Sigmoid colon (tissue), 7 donors: ENCODE data around the gene HOXB13. TPM values are rescaled to one million over a fixed set of nuclear protein-coding genes. Genes with fewer than 3 reads are reported as not detected.

Experiments used
- DNase-seq: peaks from one replicate; pipeline ENCODE4 v3.0.0-alpha.2; 2019
- H3K27ac ChIP-seq, 4 donors: fragments of 200-600 bp; sonication (generic); one replicate each; pipeline ENCODE4 v1.5.1; 2016 to 2019; ENCODE audit warnings: mild to moderate bottlenecking in 1 of 4
- H3K27me3 ChIP-seq, 3 donors: fragments of 200-600 bp; sonication (generic); one replicate each; pipeline ENCODE4 v1.5.1; 2019; ENCODE audit warnings: mild to moderate bottlenecking in 1 of 3
- H3K36me3 ChIP-seq, 4 donors: fragments of 200-600 bp; sonication (generic); one replicate each; pipeline ENCODE4 v1.5.1; 2016 to 2019
- H3K4me1 ChIP-seq, 4 donors: fragments of 200-600 bp; sonication (generic); one replicate each; pipeline ENCODE4 v1.5.1; 2017 to 2019
- H3K4me3 ChIP-seq, 4 donors: fragments of 200-600 bp; sonication (generic); one replicate each; pipeline ENCODE4 v1.5.1; 2017 to 2019; ENCODE audit warnings: mild to moderate bottlenecking in 2 of 4, moderate library complexity in 1 of 4
- H3K9me3 ChIP-seq, 4 donors: fragments of 200-600 bp in 3 of 4; sonication (generic) in 3 of 4; one replicate each; pipeline versions ENCODE4 v1.5.1 to v1.6.1; 2013 to 2019
- CTCF ChIP-seq, 4 experiments: fragments of 450-650 bp in 3 of 4; fragments of 200-600 bp in 1 of 4; IDR thresholded peaks; one replicate each; pipeline ENCODE4 v1.5.1; 2016 to 2019; ENCODE audit warnings: antibody characterized with exemption in 4 of 4, mild to moderate bottlenecking in 3 of 4, moderate library complexity in 2 of 4
- EP300 ChIP-seq, 4 donors: sonication (generic); formaldehyde crosslinking; IDR thresholded peaks; one replicate each; pipeline ENCODE4 v1.6.1; 2017; ENCODE audit warnings: antibody characterized with exemption in 4 of 4
- POLR2A ChIP-seq, 2 donors: fragments of 450-650 bp; IDR thresholded peaks; one replicate each; pipeline ENCODE4 v1.6.1; 2016; ENCODE audit warnings: antibody characterized with exemption in 2 of 2, mild to moderate bottlenecking in 2 of 2, moderate library complexity in 2 of 2
- POLR2AphosphoS5 ChIP-seq, 4 donors: sonication (generic); formaldehyde crosslinking; IDR thresholded peaks; one replicate each; pipeline ENCODE4 v1.6.1; 2017; ENCODE audit warnings: antibody characterized with exemption in 4 of 4
- WGBS, 2 donors: extraction: QIAGEN DNeasy Blood & Tissue Kit; methylation state at CpG; one replicate each; pipeline ENCODE4 v1.1.7; 2013; 5-methylcytosine and 5-hydroxymethylcytosine counted together
- intact Hi-C: fragments of 100-400 bp; cut with DNase I; formaldehyde crosslinking; loops from one replicate; pipeline ENCODE4 v1.15.1; 2023
- polyA plus RNA-seq, 3 donors: library from polyadenylated mRNA; stranded (reverse); fragments of 200-250 nt; gene quantifications; one replicate each; pipeline ENCODE4 v1.2.3, GENCODE V29; 2013
- total RNA-seq, 4 donors: library from RNA; depleted of rRNA; stranded (reverse); fragments of >200 nt; gene quantifications; one replicate each; pipeline ENCODE4 v1.1.0, GENCODE V29; 2016
- donor health status: healthy with polysubstance abuse.
- donor health status: Bipolar disorder and iron deficiency.
- donor health status: healthy.

The HOXB13 gene
- total and polyA plus RNA-seq, 7 donors: 0.36 to 49.2 (median 1.5) TPM

GRCh38 chr17:48721009-48721402, 7.5 kb downstream of the HOXB13 start:
- H3K4me3 ChIP-seq: no peak overlapping the region
- 38 to 60% methylated on average over 1 of the region's 1 CpG for WGBS, 2 donors
- peaks cover 0 to 49% (median 44%) of the 10 kb centered on the region in 4 donors for H3K4me1 ChIP-seq
- intact Hi-C loops: no loop called here
- peak; percentile 22 for DNase-seq
- H3K27ac ChIP-seq: peak overlapping the region in 1 of 4 donors; percentile 49
- no peaks in the 10 kb centered on the region for H3K9me3 ChIP-seq
- H3K27me3 ChIP-seq: peaks cover 68 to 100% (median 100%) of the 10 kb centered on the region in 3 donors
- no peaks in the 10 kb centered on the region for H3K36me3 ChIP-seq
- TF ChIP-seq EP300 (IDR thresholded peaks at IDR 0.05) (no peak), POLR2A (IDR thresholded peaks at IDR 0.05) (no peak), CTCF (IDR thresholded peaks at IDR 0.05) (no peak)

- Histone ChIP-seq H3K27ac (peak overlapping the region in 1 of 4 donors; percentile 49), H3K27me3 (peaks cover 68 to 100% (median 100%) of the 10 kb centered on the region in 3 donors), H3K36me3 (no peaks in the 10 kb centered on the region), H3K9me3 (no peaks in the 10 kb centered on the region), H3K4me1 (peaks cover 0 to 46% (median 42%) of the 10 kb centered on the region in 4 donors), H3K4me3 (peak overlapping the region in 1 of 4 donors; percentile 8)
- intact Hi-C loops: no loop called here
- DNase-seq: peak; percentile 9
- 16 to 30% methylated on average over 11 of the region's 11 CpGs for WGBS, 2 donors
- TF ChIP-seq POLR2A (IDR thresholded peaks at IDR 0.05) (no peak), POLR2AphosphoS5 (IDR thresholded peaks at IDR 0.05) (no peak), CTCF (IDR thresholded peaks at IDR 0.05) (no peak), EP300 (IDR thresholded peaks at IDR 0.05) (no peak)
Observed at GRCh38 chr17:48720266-48721008, 8.1 kb downstream of the HOXB13 start.

- peak overlapping the region in 2 of 4 donors; percentile 34 to 49 for H3K27ac ChIP-seq
- intact Hi-C loops: loop anchor here (2.0 to 5.0 kb wide), 2 partner anchors 29 to 102 kb away; partner anchors contain the start of gene HOXB8
- H3K9me3 ChIP-seq: no peaks in the 10 kb centered on the region
- WGBS, 2 donors: 9 to 13% methylated on average over 37 of the region's 37 CpGs
- no peaks in the 10 kb centered on the region for H3K36me3 ChIP-seq
- H3K27me3 ChIP-seq: peaks cover 70 to 100% (median 99%) of the 10 kb centered on the region in 3 donors
- H3K4me3 ChIP-seq: peak overlapping the region in 2 of 4 donors; percentile 8 to 16
- H3K4me1 ChIP-seq: peaks cover 0 to 39% (median 35%) of the 10 kb centered on the region in 4 donors
- DNase-seq: peak; percentile 43
- TF ChIP-seq CTCF (IDR thresholded peaks at IDR 0.05) (no peak), POLR2AphosphoS5 (IDR thresholded peaks at IDR 0.05) (no peak), EP300 (IDR thresholded peaks at IDR 0.05) (no peak), POLR2A (IDR thresholded peaks at IDR 0.05) (no peak)
Observed at GRCh38 chr17:48719642-48720265, 8.8 kb downstream of the HOXB13 start.

- intact Hi-C loops: loop anchor here (2.0 to 5.0 kb wide), 2 partner anchors 30 to 102 kb away; partner anchors contain the start of gene HOXB8
- 3 to 4% methylated on average over 80 of the region's 80 CpGs for WGBS, 2 donors
- no peaks in the 10 kb centered on the region for H3K9me3 ChIP-seq
- H3K36me3 ChIP-seq: no peaks in the 10 kb centered on the region
- H3K4me1 ChIP-seq: peaks cover 0 to 32% (median 28%) of the 10 kb centered on the region in 4 donors
- peak; percentile 54 for DNase-seq
- TF ChIP-seq EP300 (IDR thresholded peaks at IDR 0.05) (no peak), POLR2AphosphoS5 (IDR thresholded peaks at IDR 0.05) (peak in 2 of 4 donors; percentile 52 to 69)
- H3K27ac ChIP-seq: peak overlapping the region in 2 of 4 donors; percentile 34 to 49
- H3K4me3 ChIP-seq: peak overlapping the region in 2 of 4 donors; percentile 8 to 16
- H3K27me3 ChIP-seq: peaks cover 68 to 97% (median 94%) of the 10 kb centered on the region in 3 donors
Observed at GRCh38 chr17:48718761-48719641, 9.5 kb downstream of the HOXB13 start.
